ENCODE results near the gene DEPDC7.

The DEPDC7 gene

GRCh38 chr11:33059331-33060007 lies 43.8 kb downstream of the DEPDC7 start:
- H3K9me3 Mint-ChIP-seq = no peaks in the 10 kb centered on the region
- H3K27ac Mint-ChIP-seq = no peak overlapping the region
- DNase-seq (ENCODE audit: low spot score) = no peak
- peaks cover 26% of the 10 kb centered on the region for H3K4me1 Mint-ChIP-seq (ENCODE audit: low read depth)
- peaks cover 45% of the 10 kb centered on the region for H3K36me3 Mint-ChIP-seq (ENCODE audit: low read depth)
- H3K4me3 Mint-ChIP-seq = no peak overlapping the region
- H3K27me3 Mint-ChIP-seq (ENCODE audit: low read depth) = no peaks in the 10 kb centered on the region

GRCh38 chr11:33060271-33060670 lies 44.6 kb downstream of the DEPDC7 start:
- no peaks in the 10 kb centered on the region for H3K27me3 Mint-ChIP-seq (ENCODE audit: low read depth)
- DNase-seq (ENCODE audit: low spot score) = no peak
- no peak overlapping the region for H3K4me3 Mint-ChIP-seq
- no peaks in the 10 kb centered on the region for H3K9me3 Mint-ChIP-seq
- peaks cover 41% of the 10 kb centered on the region for H3K36me3 Mint-ChIP-seq (ENCODE audit: low read depth)
- H3K27ac Mint-ChIP-seq = no peak overlapping the region
- peaks cover 30% of the 10 kb centered on the region for H3K4me1 Mint-ChIP-seq (ENCODE audit: low read depth)

- H3K27me3 Mint-ChIP-seq (ENCODE audit: low read depth) = no peaks in the 10 kb centered on the region
- no peak for DNase-seq (ENCODE audit: low spot score)
- H3K4me3 Mint-ChIP-seq = no peak overlapping the region
- H3K36me3 Mint-ChIP-seq (ENCODE audit: low read depth) = peaks cover 40% of the 10 kb centered on the region
- H3K4me1 Mint-ChIP-seq (ENCODE audit: low read depth) = peaks cover 30% of the 10 kb centered on the region
- H3K27ac Mint-ChIP-seq = no peak overlapping the region
- H3K9me3 Mint-ChIP-seq = no peaks in the 10 kb centered on the region
These were observed 46.5 kb downstream of the DEPDC7 start for GRCh38 chr11:33062137-33062536.

- peaks cover 30% of the 10 kb centered on the region for H3K4me1 Mint-ChIP-seq (ENCODE audit: low read depth)
- no peaks in the 10 kb centered on the region for H3K9me3 Mint-ChIP-seq
- peak overlapping the region; percentile 46 for H3K27ac Mint-ChIP-seq
- peaks cover 37% of the 10 kb centered on the region for H3K36me3 Mint-ChIP-seq (ENCODE audit: low read depth)
- DNase-seq (ENCODE audit: low spot score) = peak; percentile 29
- no peaks in the 10 kb centered on the region for H3K27me3 Mint-ChIP-seq (ENCODE audit: low read depth)
- H3K4me3 Mint-ChIP-seq = peak overlapping the region; percentile 45
These were observed 47.7 kb downstream of the DEPDC7 start for GRCh38 chr11:33063326-33063881.

- H3K9me3 Mint-ChIP-seq = no peaks in the 10 kb centered on the region
- no peaks in the 10 kb centered on the region for H3K27me3 Mint-ChIP-seq (ENCODE audit: low read depth)
- no peak for DNase-seq (ENCODE audit: low spot score)
- peaks cover 25% of the 10 kb centered on the region for H3K4me1 Mint-ChIP-seq (ENCODE audit: low read depth)
- H3K4me3 Mint-ChIP-seq = no peak overlapping the region
- H3K27ac Mint-ChIP-seq = no peak overlapping the region
- H3K36me3 Mint-ChIP-seq (ENCODE audit: low read depth) = peaks cover 31% of the 10 kb centered on the region
These were observed 48.6 kb downstream of the DEPDC7 start for GRCh38 chr11:33064033-33064825.

GRCh38 chr11:33064866-33065265 lies 49.2 kb downstream of the DEPDC7 start:
- Mint-ChIP-seq H3K4me1 (ENCODE audit: low read depth) (peaks cover 23% of the 10 kb centered on the region), H3K9me3 (no peaks in the 10 kb centered on the region), H3K36me3 (ENCODE audit: low read depth) (peaks cover 25% of the 10 kb centered on the region), H3K4me3 (no peak overlapping the region), H3K27me3 (ENCODE audit: low read depth) (no peaks in the 10 kb centered on the region), H3K27ac (no peak overlapping the region)
- DNase-seq (ENCODE audit: low spot score) = no peak

GRCh38 chr11:33065445-33066178 lies 49.9 kb downstream of the DEPDC7 start:
- peaks cover 22% of the 10 kb centered on the region for H3K36me3 Mint-ChIP-seq (ENCODE audit: low read depth)
- no peak overlapping the region for H3K27ac Mint-ChIP-seq
- DNase-seq (ENCODE audit: low spot score) = peak; percentile 58
- peaks cover 21% of the 10 kb centered on the region for H3K4me1 Mint-ChIP-seq (ENCODE audit: low read depth)
- no peak overlapping the region for H3K4me3 Mint-ChIP-seq
- no peaks in the 10 kb centered on the region for H3K9me3 Mint-ChIP-seq
- no peaks in the 10 kb centered on the region for H3K27me3 Mint-ChIP-seq (ENCODE audit: low read depth)

GRCh38 chr11:33067294-33067693 lies 51.6 kb downstream of the DEPDC7 start:
- Mint-ChIP-seq H3K27me3 (ENCODE audit: low read depth) (no peaks in the 10 kb centered on the region), H3K36me3 (ENCODE audit: low read depth) (peaks cover 15% of the 10 kb centered on the region), H3K4me1 (ENCODE audit: low read depth) (peaks cover 19% of the 10 kb centered on the region), H3K9me3 (no peaks in the 10 kb centered on the region), H3K27ac (no peak overlapping the region), H3K4me3 (no peak overlapping the region)
- DNase-seq (ENCODE audit: low spot score) = no peak

- H3K27me3 Mint-ChIP-seq (ENCODE audit: low read depth) = no peaks in the 10 kb centered on the region
- peaks cover 16% of the 10 kb centered on the region for H3K36me3 Mint-ChIP-seq (ENCODE audit: low read depth)
- no peak overlapping the region for H3K27ac Mint-ChIP-seq
- DNase-seq (ENCODE audit: low spot score) = no peak
- H3K4me1 Mint-ChIP-seq (ENCODE audit: low read depth) = peaks cover 7% of the 10 kb centered on the region
- H3K4me3 Mint-ChIP-seq = no peak overlapping the region
- no peaks in the 10 kb centered on the region for H3K9me3 Mint-ChIP-seq
These were observed 53.1 kb downstream of the DEPDC7 start for GRCh38 chr11:33068611-33069340.

GRCh38 chr11:33072465-33072864 lies 56.8 kb downstream of the DEPDC7 start:
- no peaks in the 10 kb centered on the region for H3K4me1 Mint-ChIP-seq (ENCODE audit: low read depth)
- H3K9me3 Mint-ChIP-seq = no peaks in the 10 kb centered on the region
- no peak for DNase-seq (ENCODE audit: low spot score)
- no peak overlapping the region for H3K27ac Mint-ChIP-seq
- no peaks in the 10 kb centered on the region for H3K27me3 Mint-ChIP-seq (ENCODE audit: low read depth)
- no peak overlapping the region for H3K4me3 Mint-ChIP-seq
- H3K36me3 Mint-ChIP-seq (ENCODE audit: low read depth) = peaks cover 25% of the 10 kb centered on the region

Data from T-helper 2 cell treated with Interferon-gamma antibody and Interleukin-4, amounts not matched to agents 5 μg/mL and 100 μg/mL, for 36 hours (primary cell).